GM19099 (cell line): ENCODE results near the gene MGA.

ENCODE experiments used
- POLR2A ChIP-seq: IDR thresholded peaks from 3 replicates; pipeline ENCODE4 v1.6.1; 2011; ENCODE audit warnings: low read depth; ENCODE audit not compliant: insufficient read length; ENCODE audit errors: extremely low read depth

MGA gene

GRCh38 chr15:41675337-41675736, 15.1 kb downstream of the MGA start:
- TF ChIP-seq POLR2A = no peak

DNA sequence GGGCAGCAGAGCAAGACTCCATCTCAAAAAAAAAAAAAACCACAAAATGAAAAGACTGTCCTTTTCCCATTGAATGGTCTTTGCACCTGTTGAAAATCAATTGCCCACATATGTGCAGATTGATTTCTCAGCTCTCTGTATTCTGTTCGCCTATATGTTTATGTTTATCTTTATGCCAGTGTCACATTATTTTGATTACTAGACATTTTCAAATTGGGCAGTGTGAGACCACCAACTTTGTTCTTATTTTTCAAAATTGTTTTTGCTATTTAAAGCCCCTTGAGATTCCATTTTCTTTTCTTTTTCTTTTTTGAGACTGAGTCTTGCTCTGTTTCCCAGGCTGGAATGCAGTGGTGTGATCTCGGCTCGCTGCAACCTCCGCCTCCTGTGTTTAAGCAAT, 18.5 kb downstream of the MGA start:
- no peak for TF ChIP-seq POLR2A

DNA sequence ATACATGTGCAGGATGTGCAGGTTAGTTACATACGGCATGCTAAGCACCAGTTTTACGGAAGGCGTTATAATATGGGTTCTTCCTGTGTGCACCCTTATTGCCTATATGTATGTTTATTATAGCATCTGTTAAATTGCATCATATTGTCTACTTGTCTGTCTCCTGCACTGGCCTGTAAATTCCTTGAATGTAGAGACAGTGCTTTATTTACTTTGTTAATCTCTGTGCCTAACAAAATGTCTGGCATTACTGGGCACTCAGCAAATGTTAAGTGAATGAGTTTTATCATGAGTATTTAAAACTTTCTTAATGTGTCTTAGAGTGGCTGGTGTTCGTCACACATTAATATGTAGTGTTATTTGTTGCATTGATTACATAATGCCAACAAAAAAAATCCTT, 23.8 kb downstream of the MGA start:
- no peak for TF ChIP-seq POLR2A

DNA sequence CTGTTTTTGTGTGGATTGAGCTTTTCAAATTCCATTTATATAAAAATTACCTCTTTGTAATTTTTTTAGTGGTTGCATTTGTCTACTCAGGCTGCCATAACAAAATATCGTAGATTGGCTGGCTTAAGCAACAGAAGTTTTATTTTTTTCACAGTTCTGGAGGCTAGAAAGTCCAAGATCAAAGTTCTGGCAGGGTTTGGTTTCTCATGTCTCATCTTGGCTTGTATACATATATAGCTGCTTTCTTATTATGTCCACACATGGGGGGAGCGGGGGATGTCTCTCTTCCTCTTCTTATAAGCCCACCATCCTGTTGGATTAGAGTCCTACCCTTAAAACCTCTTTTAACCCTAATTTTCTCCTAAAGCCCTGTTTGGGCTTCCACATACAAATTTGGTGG, 28.5 kb downstream of the MGA start:
- no peak for TF ChIP-seq POLR2A

- TF ChIP-seq POLR2A = no peak
Observed at GRCh38 chr15:41689083-41689482, 28.9 kb downstream of the MGA start.

- no peak for TF ChIP-seq POLR2A
Observed at GRCh38 chr15:41689834-41690233, 29.6 kb downstream of the MGA start.

- TF ChIP-seq POLR2A = no peak
Observed at GRCh38 chr15:41690636-41691035, 30.4 kb downstream of the MGA start.

DNA sequence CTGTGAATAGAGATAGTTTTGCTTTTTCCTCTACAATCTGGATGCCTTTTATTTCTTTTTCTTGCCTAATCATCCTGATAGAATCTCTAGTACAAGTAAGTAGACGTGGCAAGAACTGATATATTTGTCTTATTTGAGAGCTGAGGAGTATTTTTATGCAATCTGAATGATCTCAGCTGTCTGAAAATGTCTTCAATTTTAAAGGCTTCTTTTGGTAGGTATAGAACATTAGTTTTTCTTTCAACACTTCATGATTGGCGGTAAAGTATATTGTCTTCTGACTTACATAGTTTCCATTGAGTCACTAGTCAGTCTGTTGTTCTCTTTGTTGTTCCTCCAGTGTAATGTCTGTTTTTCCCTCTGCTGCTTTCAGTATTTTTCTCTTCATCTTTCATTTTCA, 31.3 kb downstream of the MGA start:
- TF ChIP-seq POLR2A = no peak

- TF ChIP-seq POLR2A = no peak
Observed at GRCh38 chr15:41692049-41692448, 31.8 kb downstream of the MGA start.

GRCh38 chr15:41693757-41694156, 33.6 kb downstream of the MGA start:
- TF ChIP-seq POLR2A = no peak

GRCh38 chr15:41695750-41696436, 35.7 kb downstream of the MGA start:
- no peak for TF ChIP-seq POLR2A

DNA sequence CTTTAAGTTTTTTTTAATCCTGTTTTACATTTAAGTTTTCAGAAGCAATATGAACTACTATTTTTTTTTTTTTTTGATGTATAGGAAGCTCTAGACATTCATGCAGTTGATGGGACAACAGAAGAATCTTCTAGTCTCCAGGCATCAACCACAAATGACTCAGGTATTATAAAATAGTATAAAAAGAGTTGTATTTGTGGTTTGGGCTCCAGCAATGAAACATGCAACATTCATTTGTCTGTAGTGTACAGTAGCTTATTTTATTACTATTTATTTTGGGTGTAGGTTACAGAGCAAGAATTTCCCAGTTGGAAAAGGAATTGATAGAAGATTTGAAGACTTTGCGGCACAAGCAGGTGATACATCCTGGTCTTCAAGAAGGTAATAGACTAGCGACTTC, 38.6 kb downstream of the MGA start:
- no peak for TF ChIP-seq POLR2A

- no peak for TF ChIP-seq POLR2A
Observed at GRCh38 chr15:41703120-41703519, 42.9 kb downstream of the MGA start.

DNA sequence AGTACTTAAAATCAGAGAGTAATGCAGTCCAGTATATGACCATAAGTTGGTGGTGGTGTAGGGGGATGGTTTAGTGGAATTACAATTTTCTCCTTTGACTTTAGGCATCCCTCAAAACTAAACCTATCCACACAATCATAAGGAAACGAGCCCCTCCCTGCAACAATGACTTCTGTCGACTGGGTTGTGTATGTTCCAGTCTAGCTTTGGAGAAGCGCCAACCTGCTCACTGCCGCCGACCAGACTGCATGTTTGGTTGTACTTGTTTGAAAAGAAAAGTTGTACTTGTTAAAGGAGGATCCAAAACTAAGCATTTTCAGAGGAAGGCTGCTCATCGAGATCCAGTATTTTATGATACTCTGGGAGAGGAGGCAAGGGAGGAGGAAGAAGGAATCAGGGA, 52.8 kb downstream of the MGA start:
- no peak for TF ChIP-seq POLR2A

DNA sequence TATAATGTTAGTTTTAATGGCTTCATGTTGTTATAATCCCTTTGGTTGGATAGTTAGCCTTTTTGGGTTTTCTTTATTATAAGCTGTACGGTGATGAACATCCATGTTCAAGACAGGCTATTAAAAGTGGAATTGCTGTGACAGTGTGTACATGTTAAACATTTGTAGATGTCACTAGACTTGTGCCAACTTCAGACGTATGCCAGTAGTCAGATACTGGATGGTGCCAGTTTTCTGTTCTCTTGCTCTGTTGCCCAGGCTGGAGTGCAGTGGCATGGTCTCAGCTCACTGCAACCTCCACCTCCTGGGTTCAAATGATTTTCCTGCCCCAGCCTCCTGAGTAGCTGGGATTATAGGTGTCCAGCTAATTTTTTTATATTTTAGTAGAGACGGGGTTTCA, 54.1 kb downstream of the MGA start:
- TF ChIP-seq POLR2A = no peak

- TF ChIP-seq POLR2A = no peak
Observed at GRCh38 chr15:41716864-41717263, 56.7 kb downstream of the MGA start.

GRCh38 chr15:41727143-41727542, 66.9 kb downstream of the MGA start:
- no peak for TF ChIP-seq POLR2A
